GM19043 (cell line): ENCODE measurements around the gene PDIK1L.
A peak's percentile ranks its signal among the peaks of the same experiment; 100 is the strongest.

Source experiments
- ATAC-seq: cut with Tn5 transposase; IDR thresholded peaks from one replicate; pipeline ENCODE4 v1.9.1; 2021; ENCODE audit warnings: low read depth; ENCODE audit not compliant: unreplicated experiment

Gene PDIK1L

GRCh38 chr1:26168410-26169197, 57.0 kb downstream of the PDIK1L start, which contains the start of gene C1orf232:
TSS of gene C1orf232 (minus strand) at chr1:26168963. CDS start at chr1:26168499, 464 bp downstream.
- no peak for ATAC-seq

GRCh38 chr1:26169198-26169554, 57.6 kb downstream of the PDIK1L start:
- no peak for ATAC-seq

GRCh38 chr1:26169669-26170471, 58.2 kb downstream of the PDIK1L start, which contains the start of gene ZNF593:
TSS of gene ZNF593 (plus strand) at chr1:26169908. CDS start at chr1:26169984, 76 bp downstream.
- peak; percentile 91 for ATAC-seq

- no peak for ATAC-seq
Observed at GRCh38 chr1:26170472-26170821, 58.8 kb downstream of the PDIK1L start.

- ATAC-seq, result no peak
Observed at GRCh38 chr1:26171084-26172072, 59.8 kb downstream of the PDIK1L start, which contains the start of gene ZNF593OS. TSS of gene ZNF593OS (minus strand) at chr1:26171832. CDS start at chr1:26171661, 171 bp downstream.
